Tibial artery (tissue), 4 donors: Measurements from ENCODE around the gene VIPR1.

Experiments
- DNase-seq, 2 donors: peaks; one replicate each; pipeline ENCODE4 v3.0.0-alpha.2; 2019
- H3K27ac ChIP-seq, 2 donors: fragments of 200-600 bp; sonication (generic) in 1 of 2; 1 replicate in 1 of 2; 2 replicates in 1 of 2; pipeline ENCODE4 v1.5.1; 2018 to 2019; ENCODE audit warnings: mild to moderate bottlenecking in 1 of 2
- H3K27me3 ChIP-seq, 2 donors: fragments of 200-600 bp; sonication (generic) in 1 of 2; one replicate each; pipeline versions ENCODE4 v1.5.1 to v1.6.0; 2016 to 2019
- H3K36me3 ChIP-seq, 3 donors: fragments of 200-600 bp; sonication (generic) in 2 of 3; one replicate each; pipeline ENCODE4 v1.5.1; 2016 to 2019; ENCODE audit warnings: mild to moderate bottlenecking in 2 of 3
- H3K4me1 ChIP-seq, 4 donors: fragments of 200-600 bp; sonication (generic) in 2 of 4; 1 replicate in 3 of 4; 2 replicates in 1 of 4; pipeline ENCODE4 v1.5.1; 2016 to 2019
- H3K4me3 ChIP-seq, 2 donors: fragments of 200-600 bp; sonication (generic) in 1 of 2; 1 replicate in 1 of 2; 2 replicates in 1 of 2; pipeline ENCODE4 v1.5.1; 2018 to 2019; ENCODE audit warnings: mild to moderate bottlenecking in 2 of 2
- H3K9me3 ChIP-seq, 3 donors: fragments of 200-600 bp; sonication (generic) in 1 of 3; one replicate each; pipeline ENCODE4 v1.5.1; 2016 to 2019
- CTCF ChIP-seq, 2 experiments: fragments of 200-600 bp in 1 of 2; fragments of 450-650 bp in 1 of 2; IDR thresholded peaks; one replicate each; pipeline ENCODE4 v1.5.1; 2017 to 2019; ENCODE audit warnings: antibody characterized with exemption in 2 of 2, mild to moderate bottlenecking in 1 of 2, moderate library complexity in 1 of 2
- intact Hi-C: fragments of 100-400 bp; cut with DNase I; formaldehyde crosslinking; loops from one replicate; pipeline ENCODE4 v1.15.0; 2023; ENCODE audit warnings: low total_unique reads

VIPR1 gene

DNA sequence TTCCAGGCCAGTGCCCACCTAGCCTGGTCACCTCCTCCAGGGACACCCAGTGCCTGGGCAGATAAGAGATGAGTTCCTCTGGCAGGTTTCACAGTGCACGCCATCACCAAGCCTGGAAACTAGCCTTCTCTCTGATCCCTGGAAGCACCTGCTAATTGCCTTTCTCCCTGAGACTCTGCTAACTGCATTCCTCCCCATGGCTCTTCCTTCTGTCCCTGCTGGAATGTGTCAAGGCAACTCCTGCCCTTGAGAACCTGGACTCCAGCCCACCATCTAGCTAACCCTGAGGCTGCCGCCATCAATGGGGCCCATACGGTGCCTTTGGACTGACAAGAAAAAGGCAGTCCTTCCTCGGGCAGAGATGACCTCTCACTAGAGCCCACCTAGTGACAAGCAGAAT, 18.5 kb downstream of the VIPR1 start:
- H3K36me3 ChIP-seq = peaks cover 0 to 52% (median 0%) of the 10 kb centered on the region in 3 donors
- intact Hi-C loops = no loop called here
- no peaks in the 10 kb centered on the region for H3K27me3 ChIP-seq
- TF ChIP-seq CTCF (IDR thresholded peaks at IDR 0.05) = no peak
- H3K4me1 ChIP-seq = peaks cover 0 to 18% (median 15%) of the 10 kb centered on the region in 4 donors
- no peak overlapping the region for H3K4me3 ChIP-seq
- no peaks in the 10 kb centered on the region for H3K9me3 ChIP-seq
- H3K27ac ChIP-seq = no peak overlapping the region
- no peak for DNase-seq

- H3K36me3 ChIP-seq = peaks cover 0 to 77% (median 0%) of the 10 kb centered on the region in 3 donors
- H3K4me3 ChIP-seq = no peak overlapping the region
- H3K4me1 ChIP-seq = no peaks in the 10 kb centered on the region
- H3K9me3 ChIP-seq = no peaks in the 10 kb centered on the region
- intact Hi-C loops = no loop called here
- H3K27me3 ChIP-seq = no peaks in the 10 kb centered on the region
- no peak for DNase-seq
- TF ChIP-seq CTCF (IDR thresholded peaks at IDR 0.05) = no peak
- no peak overlapping the region for H3K27ac ChIP-seq
Measured at GRCh38 chr3:42524751-42525150, 22.3 kb downstream of the VIPR1 start.

- H3K4me1 ChIP-seq = no peaks in the 10 kb centered on the region
- no peak overlapping the region for H3K27ac ChIP-seq
- H3K36me3 ChIP-seq = peaks cover 0 to 73% (median 0%) of the 10 kb centered on the region in 3 donors
- H3K27me3 ChIP-seq = no peaks in the 10 kb centered on the region
- intact Hi-C loops = no loop called here
- H3K4me3 ChIP-seq = no peak overlapping the region
- no peaks in the 10 kb centered on the region for H3K9me3 ChIP-seq
- no peak for TF ChIP-seq CTCF (IDR thresholded peaks at IDR 0.05)
- DNase-seq = no peak
Measured at GRCh38 chr3:42525212-42525611, 22.8 kb downstream of the VIPR1 start.

DNA sequence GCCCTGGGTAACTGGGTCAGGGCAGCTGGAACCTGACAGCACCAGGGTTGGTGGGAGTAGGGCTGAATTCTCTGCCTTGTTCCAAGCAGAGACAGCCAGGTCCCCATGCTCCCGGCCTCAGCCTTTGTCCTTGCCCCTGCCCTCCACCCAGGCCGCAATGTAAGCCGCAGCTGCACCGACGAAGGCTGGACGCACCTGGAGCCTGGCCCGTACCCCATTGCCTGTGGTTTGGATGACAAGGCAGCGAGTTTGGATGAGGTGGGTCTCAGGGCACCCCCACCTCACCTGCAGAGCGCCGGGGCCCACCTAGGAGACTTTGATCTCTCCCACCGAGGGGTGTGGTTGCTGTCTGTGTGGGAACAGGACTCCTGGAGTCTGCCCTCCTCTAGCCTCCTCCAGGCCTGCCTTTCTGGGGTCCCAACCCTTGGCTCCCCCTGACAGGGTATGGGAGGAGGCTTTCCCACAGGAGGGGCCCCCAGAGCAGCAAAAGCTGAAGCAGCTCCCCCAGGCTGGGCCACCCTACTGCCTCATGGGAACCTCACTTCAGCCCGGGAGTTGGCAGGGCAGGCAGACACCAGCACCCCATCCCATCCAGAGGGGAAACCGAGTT, 23.4 kb downstream of the VIPR1 start:
- Histone ChIP-seq H3K4me1 (no peaks in the 10 kb centered on the region), H3K27me3 (no peaks in the 10 kb centered on the region), H3K36me3 (peaks cover 0 to 73% (median 0%) of the 10 kb centered on the region in 3 donors), H3K27ac (no peak overlapping the region), H3K9me3 (no peaks in the 10 kb centered on the region), H3K4me3 (no peak overlapping the region)
- TF ChIP-seq CTCF (IDR thresholded peaks at IDR 0.05) = no peak
- no peak for DNase-seq
- intact Hi-C loops = no loop called here

- intact Hi-C loops = no loop called here
Measured at GRCh38 chr3:42526616-42527367, 24.3 kb downstream of the VIPR1 start.

More at GRCh38 chr3:42526616-42527367, 24.3 kb downstream of the VIPR1 start:
- TF ChIP-seq CTCF (IDR thresholded peaks at IDR 0.05) = no peak
- Histone ChIP-seq H3K27me3 (no peaks in the 10 kb centered on the region), H3K4me3 (no peak overlapping the region), H3K36me3 (peaks cover 0 to 72% (median 0%) of the 10 kb centered on the region in 3 donors), H3K27ac (no peak overlapping the region), H3K9me3 (no peaks in the 10 kb centered on the region), H3K4me1 (no peaks in the 10 kb centered on the region)
- DNase-seq = no peak
